SK-N-SH (cell line): ENCODE results near the gene BCR.

Source experiments
- POLR2AphosphoS5 ChIP-seq: IDR thresholded peaks from 2 replicates; pipeline ENCODE4 v1.6.1; 2012; ENCODE audit warnings: low read depth, low read length
- RCOR1 ChIP-seq: fragments of 150-350 bp; IDR thresholded peaks from 2 replicates; pipeline ENCODE4 v1.6.1; 2017; ENCODE audit warnings: antibody characterized with exemption, low read length
- TCF12 ChIP-seq: IDR thresholded peaks from 2 replicates; pipeline ENCODE4 v1.4.0; 2012
- TF ChIP-seq, protein P1 (sequence below): fragments of 200-600 bp; sonication (generic); IDR thresholded peaks from 2 replicates; pipeline ENCODE4 v1.6.1; 2017; ENCODE audit warnings: antibody characterized with exemption, mild to moderate bottlenecking, moderate library complexity

DNA sequence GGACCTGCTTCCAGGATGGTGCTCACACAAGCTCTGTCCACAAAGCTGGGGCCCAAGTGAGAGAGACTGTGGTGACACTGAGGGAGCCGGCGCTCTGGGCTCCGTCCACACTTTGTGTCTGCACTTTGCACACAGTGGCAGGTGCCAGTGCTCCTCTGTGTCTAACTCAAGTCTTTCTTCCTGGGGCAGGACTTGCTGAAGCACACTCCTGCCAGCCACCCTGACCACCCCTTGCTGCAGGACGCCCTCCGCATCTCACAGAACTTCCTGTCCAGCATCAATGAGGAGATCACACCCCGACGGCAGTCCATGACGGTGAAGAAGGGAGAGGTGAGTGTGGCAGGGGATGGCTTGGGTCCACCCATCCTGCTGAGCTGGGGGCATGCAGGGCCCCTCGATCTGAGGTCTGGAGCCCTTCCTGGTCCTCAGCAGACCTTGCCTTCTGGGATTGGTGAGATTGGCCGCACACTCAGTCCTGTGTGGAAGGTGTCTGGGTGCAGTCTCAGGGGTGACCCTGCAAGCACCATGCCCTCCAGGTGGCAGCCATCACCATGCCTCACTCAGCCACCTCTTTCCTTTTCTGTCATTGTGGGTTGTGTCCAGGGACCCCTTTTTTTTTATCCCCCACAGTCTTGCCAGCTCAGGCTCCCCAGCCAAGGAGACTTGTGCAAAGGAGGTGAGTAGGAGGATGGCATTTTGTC, 93.3 kb downstream of the BCR start:
- no peak for TF ChIP-seq POLR2AphosphoS5
- TF ChIP-seq, protein P1, sequence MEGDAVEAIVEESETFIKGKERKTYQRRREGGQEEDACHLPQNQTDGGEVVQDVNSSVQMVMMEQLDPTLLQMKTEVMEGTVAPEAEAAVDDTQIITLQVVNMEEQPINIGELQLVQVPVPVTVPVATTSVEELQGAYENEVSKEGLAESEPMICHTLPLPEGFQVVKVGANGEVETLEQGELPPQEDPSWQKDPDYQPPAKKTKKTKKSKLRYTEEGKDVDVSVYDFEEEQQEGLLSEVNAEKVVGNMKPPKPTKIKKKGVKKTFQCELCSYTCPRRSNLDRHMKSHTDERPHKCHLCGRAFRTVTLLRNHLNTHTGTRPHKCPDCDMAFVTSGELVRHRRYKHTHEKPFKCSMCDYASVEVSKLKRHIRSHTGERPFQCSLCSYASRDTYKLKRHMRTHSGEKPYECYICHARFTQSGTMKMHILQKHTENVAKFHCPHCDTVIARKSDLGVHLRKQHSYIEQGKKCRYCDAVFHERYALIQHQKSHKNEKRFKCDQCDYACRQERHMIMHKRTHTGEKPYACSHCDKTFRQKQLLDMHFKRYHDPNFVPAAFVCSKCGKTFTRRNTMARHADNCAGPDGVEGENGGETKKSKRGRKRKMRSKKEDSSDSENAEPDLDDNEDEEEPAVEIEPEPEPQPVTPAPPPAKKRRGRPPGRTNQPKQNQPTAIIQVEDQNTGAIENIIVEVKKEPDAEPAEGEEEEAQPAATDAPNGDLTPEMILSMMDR, result no peak
- no peak for TF ChIP-seq RCOR1
- TF ChIP-seq TCF12, result no peak
